Activated CD4-positive, alpha-beta T cell treated with anti-CD3 and anti-CD28 coated beads for 24 hours (primary cell): Measurements from ENCODE around the gene PSMG2.
"Not testable (repeated sequence)": the region's sequence is repeated elsewhere in the genome, so short reads cannot be mapped to it uniquely, and the experiment has no call there.

Experiments used
- DNase-seq, 2 donors: peaks; one replicate each; pipeline ENCODE4 v3.0.0-alpha.2; 2020; ENCODE audit warnings: low read depth in 2 of 2

Gene PSMG2

GRCh38 chr18:12722731-12723130 lies 19.9 kb downstream of the PSMG2 start:
- DNase-seq = no peak

DNA sequence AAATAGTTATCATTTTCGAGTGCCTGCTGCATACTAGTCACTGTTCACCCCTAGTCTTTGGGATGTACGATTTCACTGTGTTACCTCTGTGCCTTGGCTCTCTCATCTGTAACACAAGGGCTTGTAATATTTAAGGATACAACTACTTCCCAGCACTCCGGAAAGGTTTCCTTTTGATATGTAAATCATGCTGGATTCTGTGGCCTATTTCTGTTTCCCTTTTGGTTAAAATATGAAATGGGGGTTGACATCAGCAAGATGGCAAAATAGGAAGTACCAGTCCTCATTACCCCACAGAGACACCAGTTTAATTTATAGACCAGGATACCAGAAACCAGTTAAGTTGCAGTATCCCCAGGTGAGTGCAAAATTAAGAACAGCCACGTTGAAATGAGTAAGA lies 23.5 kb downstream of the PSMG2 start:
- no peak for DNase-seq

- DNase-seq = peak; percentile 25 to 50
Measured at GRCh38 chr18:12726774-12727550, 24.1 kb downstream of the PSMG2 start.

DNA sequence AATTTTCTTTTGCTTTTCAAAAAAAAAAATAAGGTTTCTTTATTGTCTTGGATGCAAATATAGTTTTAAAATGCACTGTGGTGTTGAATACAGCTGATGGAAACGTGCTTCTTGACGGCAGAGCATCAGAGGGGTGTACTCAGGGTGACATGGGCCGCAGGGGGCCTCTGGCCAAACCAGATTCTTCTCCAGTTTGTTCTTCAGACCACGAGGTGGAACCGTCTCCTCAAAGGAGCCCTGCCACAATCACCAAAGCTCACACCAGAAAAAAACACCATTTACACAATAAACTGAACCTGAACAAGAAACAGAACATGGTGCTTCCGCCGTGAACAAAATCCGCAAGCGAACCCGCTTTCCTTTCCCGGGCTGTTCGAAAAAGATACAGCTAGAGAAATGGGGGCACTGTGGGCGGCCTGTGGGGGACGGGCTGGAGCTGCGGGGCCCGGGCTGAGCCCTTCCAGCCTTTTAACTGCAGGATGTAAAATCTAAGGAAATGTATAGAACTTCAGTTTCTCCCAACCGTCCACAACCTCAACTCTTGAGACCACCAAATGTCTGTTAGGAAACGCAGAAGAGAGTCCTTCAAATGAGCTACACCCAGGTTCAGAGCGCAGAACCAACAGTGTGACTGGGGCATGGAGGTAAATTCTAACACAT lies 34.5 kb downstream of the PSMG2 start:
- DNase-seq = no peak

DNA sequence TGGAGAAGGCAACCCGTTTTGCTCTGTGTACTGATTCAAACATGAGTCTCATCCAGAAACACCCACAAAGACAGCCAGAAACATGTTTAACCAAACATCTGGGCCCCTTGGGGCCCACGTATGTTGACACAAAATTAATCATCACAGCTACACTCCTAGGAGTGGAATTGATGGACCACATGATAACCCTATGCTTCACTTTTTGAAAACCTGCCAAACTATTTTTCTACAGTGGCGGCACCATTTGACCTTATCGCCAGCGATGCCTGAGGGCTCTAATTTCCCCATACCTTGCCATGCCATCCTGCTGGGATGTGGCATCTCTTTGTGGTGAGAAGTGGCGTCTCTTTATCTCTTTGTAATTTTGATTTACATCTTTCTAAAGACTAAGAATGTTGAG lies 38.5 kb downstream of the PSMG2 start:
- no peak for DNase-seq

GRCh38 chr18:12742453-12742852 lies 39.6 kb downstream of the PSMG2 start:
- no peak for DNase-seq

GRCh38 chr18:12744103-12744502 lies 41.3 kb downstream of the PSMG2 start:
- no peak for DNase-seq

GRCh38 chr18:12745095-12745795 lies 42.4 kb downstream of the PSMG2 start:
- DNase-seq = no peak

DNA sequence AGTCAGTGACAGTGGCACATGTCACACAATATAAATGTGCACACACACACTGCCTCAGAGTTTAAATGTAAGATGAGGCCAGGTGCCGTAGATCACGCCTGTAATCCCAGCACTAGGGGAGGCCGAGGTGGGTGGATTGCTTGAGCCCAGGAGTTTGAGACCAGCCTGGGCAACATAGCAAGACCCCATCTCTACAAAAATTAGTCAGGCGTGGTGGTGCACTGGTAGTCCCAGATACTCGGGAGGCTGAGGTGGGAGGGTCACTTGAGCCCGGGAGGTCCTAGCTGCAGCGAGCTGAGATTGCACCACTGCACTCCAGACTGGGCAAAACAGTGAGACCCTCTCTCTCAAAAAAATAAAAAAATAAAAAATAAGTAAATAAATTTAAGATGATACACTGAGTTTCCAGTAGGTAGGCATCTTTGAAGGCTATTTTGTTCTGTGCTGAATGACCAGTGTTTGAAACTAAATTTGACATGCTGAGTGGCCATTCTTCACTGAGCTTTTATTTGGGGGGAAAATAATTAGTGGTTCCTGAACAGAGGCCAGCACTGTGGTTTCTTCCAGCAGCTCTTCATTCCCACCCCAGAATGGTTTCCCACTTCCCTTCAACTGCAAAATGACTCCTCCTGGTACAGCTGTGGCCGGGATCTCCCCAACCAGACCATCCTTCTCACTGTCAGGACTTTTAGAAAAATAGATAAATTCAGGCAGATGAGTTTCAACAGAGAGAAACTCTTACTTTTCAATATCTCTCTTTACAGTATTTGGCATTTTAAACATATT lies 44.9 kb downstream of the PSMG2 start:
- no peak for DNase-seq

DNA sequence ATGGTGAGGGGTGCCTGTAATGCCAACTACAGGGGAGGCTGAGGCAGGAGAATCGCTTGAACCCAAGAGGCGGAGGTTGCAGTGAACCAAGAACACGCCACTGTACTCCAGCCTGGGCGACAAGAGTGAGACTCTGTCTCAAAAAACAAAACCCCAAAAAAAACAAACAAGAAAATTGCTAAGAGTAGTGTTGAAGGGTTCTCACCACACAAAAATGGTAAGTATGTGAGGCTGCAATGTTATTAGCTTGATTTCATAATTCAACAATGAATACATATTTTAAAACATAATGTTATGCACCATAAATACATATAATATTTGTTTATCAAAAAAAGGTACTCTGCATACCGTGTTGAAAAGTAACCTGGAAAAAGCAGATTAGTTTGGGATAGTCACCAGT lies 45.8 kb downstream of the PSMG2 start:
- no peak for DNase-seq

DNA sequence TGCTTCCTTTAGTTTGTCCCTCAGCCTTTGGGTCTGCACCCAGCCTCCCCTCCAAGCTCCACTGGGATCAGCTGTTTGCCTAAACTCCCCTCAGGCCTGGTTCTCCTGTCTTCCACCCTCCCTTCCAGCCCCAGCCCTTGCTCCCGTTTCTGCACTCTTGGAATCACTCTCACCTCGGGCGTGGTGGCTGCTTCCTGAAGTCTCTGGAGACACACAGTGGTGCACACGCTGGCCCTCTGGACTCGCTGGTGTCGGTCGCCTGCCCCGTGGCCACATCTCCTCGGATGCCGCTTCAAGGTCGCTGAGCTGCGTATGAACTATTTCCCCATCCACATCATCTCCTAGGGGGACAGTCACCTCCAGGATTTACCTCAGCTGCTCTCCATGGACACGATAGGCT lies 46.3 kb downstream of the PSMG2 start:
- no peak for DNase-seq

- no peak for DNase-seq
Measured at GRCh38 chr18:12750076-12750714, 47.4 kb downstream of the PSMG2 start.

GRCh38 chr18:12750715-12751502 lies 48.1 kb downstream of the PSMG2 start:
- no peak for DNase-seq

DNA sequence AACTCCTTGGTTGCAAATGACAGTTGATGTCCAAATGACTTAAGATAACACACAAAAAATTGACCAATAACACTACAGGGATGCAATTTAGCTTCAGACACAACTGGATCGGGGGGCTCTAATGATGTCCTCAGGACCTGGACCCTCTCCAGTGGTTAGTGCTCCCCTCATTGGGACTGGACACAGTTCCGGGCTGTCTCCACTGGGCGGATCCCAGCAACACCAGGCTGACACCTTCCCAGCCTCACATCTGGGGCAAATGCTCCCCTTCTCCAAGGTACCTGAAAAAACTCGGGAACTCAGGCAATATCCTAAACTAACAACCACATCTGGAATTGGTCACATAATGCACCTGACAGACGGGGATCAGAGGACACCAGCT lies 48.7 kb downstream of the PSMG2 start:
- DNase-seq = no peak

- DNase-seq = no peak
Measured at GRCh38 chr18:12751891-12752290, 49.0 kb downstream of the PSMG2 start.

GRCh38 chr18:12754511-12754910 lies 51.7 kb downstream of the PSMG2 start:
- DNase-seq = no peak

GRCh38 chr18:12755606-12756005 lies 52.8 kb downstream of the PSMG2 start:
- DNase-seq = not testable (repeated sequence)

DNA sequence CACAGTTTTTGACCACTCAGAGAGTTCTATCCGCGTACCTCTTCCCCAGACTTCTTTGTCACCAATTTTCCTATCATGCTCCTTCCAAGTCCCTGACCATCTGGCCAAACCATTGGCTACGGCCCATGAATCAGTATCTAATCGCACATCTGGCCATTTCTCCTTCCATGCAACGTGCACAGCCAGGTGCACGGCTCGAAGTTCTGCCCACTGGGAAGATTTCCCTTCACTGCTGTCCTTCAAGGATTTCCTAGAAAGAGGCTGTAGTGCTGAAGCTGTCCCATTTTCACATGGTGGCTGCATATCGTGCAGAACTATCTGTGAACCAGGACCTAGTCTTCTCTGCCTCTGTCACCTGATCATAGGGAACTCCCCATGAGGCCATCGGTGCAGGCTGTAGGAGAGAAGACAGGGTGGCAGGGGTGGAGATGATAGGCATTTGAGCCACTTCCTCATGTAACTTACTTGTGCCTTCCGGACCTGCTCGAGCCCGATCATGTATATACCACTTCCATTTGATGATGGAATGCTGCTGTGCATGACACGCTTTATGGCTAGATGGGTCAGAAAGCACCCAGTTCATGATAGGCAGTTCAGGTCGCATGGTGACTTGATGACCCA lies 53.9 kb downstream of the PSMG2 start:
- DNase-seq = not testable (repeated sequence)

DNA sequence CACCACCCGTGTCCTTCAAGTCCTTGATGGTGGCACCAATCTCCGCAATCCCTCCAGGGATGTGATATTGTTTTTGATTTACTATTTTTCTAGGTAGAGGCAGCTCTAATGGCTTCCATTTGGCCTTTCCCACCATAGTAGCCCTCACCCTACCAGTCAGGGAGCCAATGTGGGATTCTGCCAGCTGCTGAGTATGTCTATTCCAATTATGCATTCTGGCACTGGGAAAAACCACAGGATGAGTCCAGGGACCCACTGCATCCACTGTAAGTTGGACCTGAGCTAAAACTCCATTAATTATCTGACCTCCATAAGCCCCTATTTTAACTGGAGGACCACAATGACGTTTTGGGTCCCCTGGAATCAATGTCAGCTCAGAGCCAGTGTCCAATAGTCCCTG lies 55.7 kb downstream of the PSMG2 start:
- DNase-seq = not testable (repeated sequence)

- DNase-seq = no peak
Measured at GRCh38 chr18:12765126-12765525, 62.3 kb downstream of the PSMG2 start.
